Renal pelvis (tissue), 4 donors: ENCODE results near the gene BNC2. TPM values are rescaled to one million over a fixed set of nuclear protein-coding genes. Genes with fewer than 3 reads are reported as not detected.
A peak's percentile ranks its signal among the peaks of the same experiment; 100 is the strongest.
"Not testable (repeated sequence)": the region's sequence is repeated elsewhere in the genome, so short reads cannot be mapped to it uniquely, and the experiment has no call there.

Source experiments
- DNase-seq: peaks from one replicate; pipeline ENCODE4 v3.0.0-alpha.2; 2013
- polyA plus RNA-seq, 3 donors: library from polyadenylated mRNA; unstranded; fragments of 120-200 nt; gene quantifications; one replicate each; pipeline ENCODE4 v1.2.1, GENCODE V29; 2013; ENCODE audit not compliant: insufficient read length in 3 of 3

BNC2 gene
- polyA plus RNA-seq, 3 donors: 8.1 to 11.1 (median 10.5) TPM

- no peak for DNase-seq
Measured at GRCh38 chr9:16510482-16510881, 360.0 kb downstream of the BNC2 start.

- DNase-seq: no peak
Measured at GRCh38 chr9:16509997-16510396, 360.5 kb downstream of the BNC2 start.

DNA sequence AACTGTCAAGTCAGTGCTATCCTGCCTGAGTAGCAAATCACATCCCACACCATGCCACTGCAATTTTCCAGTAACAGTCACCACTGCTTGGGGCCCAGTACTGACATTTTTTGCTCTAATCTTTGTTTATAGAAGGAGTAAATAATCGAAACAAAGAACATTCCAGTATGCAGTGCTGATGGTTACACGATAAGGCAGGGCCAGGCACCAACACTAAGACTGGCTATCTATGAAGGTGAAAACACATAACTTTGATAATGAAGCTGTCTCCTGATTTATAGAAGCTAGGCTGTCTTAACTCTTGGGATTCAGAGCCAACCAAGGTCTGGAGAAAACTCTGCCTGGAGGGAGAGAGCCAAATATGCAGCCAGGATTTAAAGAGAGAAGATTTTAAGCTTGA is 365.3 kb downstream of the BNC2 start:
- DNase-seq: peak; percentile 28

DNA sequence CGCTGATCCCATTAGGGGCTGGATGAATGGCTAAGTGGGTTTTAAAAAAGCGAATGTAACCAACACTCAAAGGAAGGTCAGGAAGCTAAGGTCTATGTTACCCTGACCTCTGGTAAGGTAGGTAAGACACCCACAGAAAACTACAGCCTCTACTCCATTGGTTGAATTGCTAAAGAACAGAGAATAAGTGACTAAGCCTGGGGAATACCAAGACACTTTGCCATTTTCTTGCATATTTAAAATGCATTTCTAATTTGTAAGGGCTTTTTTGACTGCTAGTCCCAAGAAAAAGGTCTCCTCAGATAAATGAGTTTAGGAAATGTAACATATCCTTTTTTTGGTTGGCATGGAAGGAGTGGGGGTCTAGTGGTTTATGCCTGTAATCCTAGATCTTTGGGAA is 368.7 kb downstream of the BNC2 start:
- no peak for DNase-seq

DNA sequence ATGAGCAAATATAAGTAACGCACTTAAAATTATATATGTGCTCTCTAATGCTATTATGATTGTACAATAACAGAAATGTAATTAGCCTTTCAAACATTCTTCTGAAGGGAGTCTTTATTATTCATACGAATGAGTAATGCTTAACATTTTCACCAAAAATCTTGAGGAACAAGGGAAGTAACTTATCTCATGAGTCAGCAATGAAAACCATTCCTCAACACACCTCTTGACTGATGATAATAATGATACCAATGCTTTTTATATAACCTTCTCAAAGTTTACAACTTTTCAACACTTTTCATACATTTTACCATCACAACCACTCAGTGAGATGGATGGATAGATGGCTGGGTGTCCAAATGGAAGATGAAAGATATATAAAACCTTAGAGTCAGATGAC is 369.3 kb downstream of the BNC2 start:
- no peak for DNase-seq

- no peak for DNase-seq
Measured at GRCh38 chr9:16500386-16500785, 370.1 kb downstream of the BNC2 start.

DNA sequence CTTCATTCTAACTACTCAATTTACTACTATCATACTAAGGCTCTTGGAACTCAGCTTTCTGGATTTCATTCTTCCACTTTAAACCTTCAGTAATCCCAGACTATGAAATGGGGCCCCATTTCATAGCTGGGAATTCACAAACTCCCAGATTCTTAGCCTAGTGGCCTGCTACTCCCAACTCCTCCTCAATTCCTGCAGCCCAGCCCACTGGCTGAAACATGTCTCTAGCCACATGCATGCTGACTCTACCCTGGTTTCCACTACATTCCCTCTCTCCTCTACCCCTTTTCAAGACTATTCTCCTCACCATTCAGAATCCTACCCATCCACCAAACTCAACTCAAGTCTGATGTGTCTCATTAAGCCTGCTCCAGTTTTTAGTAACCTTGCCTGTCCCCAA is 370.6 kb downstream of the BNC2 start:
- DNase-seq: no peak

DNA sequence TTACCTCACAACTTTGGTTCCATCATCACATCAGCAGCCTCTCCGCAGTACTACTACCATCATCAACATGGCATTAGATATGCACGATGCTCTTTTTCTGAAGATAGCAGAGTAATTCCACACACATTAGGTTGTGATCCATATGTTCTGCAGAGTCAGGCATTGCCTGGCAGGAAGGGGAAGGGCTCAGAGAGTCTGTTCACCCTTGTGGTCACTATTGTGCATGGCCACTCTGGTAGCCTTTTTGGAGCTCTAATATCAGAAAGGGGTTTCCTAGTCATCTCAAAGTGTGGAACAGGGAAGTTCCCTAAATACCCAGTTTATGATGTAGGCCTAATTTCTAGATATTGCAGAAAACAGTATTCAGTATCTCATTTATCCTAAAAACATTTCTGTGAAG is 373.6 kb downstream of the BNC2 start:
- no peak for DNase-seq

- no peak for DNase-seq
Measured at GRCh38 chr9:16487915-16488314, 382.6 kb downstream of the BNC2 start.

- no peak for DNase-seq
Measured at GRCh38 chr9:16485575-16486321, 384.7 kb downstream of the BNC2 start.

GRCh38 chr9:16485160-16485559 is 385.3 kb downstream of the BNC2 start:
- no peak for DNase-seq

GRCh38 chr9:16484744-16485143 is 385.7 kb downstream of the BNC2 start:
- no peak for DNase-seq

- no peak for DNase-seq
Measured at GRCh38 chr9:16484180-16484579, 386.3 kb downstream of the BNC2 start.

DNA sequence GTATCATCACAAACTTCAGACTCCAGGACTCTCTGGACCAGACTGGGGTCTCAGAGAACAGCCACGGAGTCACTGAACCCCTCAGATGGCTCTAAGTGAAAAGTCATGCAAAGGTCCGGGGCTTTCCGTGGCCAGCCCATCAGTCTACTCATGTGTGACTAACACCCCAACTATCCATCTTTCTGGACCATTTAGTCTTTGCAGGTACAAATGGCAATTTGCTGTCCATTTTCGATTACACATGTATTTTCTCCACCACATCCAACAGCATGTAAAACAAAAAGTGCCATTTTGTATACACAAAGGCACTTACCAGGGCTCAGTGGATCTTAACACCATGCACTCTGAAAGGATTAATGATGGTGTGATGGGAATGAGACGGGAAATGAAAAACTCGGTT is 387.7 kb downstream of the BNC2 start:
- DNase-seq: no peak

DNA sequence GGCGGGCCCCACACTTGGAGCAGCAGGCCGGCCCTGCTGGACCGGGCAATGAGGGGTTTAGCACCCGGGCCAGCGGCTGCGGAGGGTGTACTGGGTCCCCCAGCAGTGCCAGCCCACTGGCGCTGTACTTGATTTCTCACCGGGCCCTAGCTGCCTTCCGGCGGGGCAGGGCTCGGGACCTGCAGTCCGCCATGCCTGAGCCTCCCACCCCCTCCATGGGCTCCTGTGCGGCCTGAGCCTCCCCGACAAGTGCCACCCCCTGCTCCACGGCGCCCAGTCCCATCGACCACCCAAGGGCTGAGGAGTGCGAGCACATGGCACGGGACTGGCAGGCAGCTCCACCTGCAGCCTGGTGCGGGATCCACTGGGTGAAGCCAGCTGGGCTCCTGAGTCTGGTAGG is 389.9 kb downstream of the BNC2 start:
- not testable (repeated sequence) for DNase-seq

- DNase-seq: no peak
Measured at GRCh38 chr9:16475996-16476395, 394.5 kb downstream of the BNC2 start.

- no peak for DNase-seq
Measured at GRCh38 chr9:16475257-16475656, 395.2 kb downstream of the BNC2 start.

DNA sequence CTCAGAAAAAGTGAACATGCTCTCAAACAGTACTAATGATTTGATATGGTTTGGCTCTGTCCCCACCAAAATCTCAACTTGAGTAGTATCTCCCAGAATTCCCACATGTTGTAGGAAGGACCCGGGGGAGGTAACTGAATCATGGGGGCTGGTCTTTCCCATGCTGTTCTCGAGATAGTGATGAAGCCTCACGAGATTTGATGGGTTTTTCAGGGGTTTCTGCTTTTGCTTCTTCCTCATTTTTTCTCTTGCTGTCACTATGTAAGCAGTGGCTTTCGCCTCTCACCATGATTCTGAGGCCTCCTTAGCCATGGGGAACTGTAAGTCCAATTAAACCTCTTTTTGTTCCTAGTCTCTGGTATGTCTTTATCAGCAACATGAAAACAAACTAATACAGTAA is 401.3 kb downstream of the BNC2 start:
- DNase-seq: no peak

DNA sequence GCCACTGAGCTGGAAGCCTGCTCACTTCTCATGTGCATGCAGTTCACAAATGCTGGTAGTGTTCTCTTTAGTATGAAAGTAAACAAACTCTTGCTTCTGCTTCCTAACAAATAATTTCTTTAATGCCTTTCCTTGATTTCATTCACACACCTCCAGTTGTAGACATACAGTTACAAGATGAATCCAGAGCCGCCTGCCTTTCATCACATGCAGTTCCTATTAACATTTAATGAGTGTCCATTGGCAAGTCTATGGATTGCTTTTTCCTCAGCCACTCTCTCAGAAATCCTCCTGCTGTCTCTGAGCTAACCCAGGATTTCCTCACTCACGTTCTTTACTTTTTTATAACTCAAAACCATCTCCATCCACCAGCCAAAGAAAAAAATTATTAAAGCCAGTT is 408.6 kb downstream of the BNC2 start:
- DNase-seq: no peak

DNA sequence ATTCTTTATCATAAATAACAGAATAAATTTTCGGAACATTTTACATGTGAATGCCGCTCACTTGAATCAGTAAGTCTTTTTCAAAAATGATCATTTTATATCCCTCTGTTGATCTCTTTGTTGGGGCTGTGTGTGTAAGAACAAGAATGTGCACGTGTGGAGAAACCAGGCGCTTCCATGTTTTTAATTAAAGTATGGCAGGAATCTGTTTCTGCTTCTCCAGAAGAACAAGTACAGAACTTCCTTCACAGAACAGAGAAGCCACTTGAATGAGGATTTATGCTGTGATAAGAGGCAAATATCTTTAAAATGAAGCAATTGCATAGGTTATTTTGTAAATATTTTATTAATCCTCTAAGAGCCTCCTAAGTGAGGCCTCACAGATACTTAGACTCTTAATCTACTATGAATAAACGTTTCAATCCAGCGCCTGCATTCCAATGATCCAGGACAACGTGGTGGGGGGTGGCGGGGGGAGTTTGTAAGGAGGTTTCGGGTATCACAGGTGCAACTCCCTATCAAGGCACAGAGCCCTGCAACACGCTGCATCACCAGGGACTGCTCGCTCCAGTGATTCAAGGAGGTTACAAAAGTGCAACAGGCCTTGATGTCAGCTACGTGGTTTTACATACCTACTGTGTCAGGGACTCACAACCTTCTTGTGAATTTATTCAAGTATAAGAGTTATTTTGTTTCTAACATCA is 409.2 kb downstream of the BNC2 start:
- peak; percentile 57 for DNase-seq

GRCh38 chr9:16460696-16461095 is 409.8 kb downstream of the BNC2 start:
- no peak for DNase-seq

DNA sequence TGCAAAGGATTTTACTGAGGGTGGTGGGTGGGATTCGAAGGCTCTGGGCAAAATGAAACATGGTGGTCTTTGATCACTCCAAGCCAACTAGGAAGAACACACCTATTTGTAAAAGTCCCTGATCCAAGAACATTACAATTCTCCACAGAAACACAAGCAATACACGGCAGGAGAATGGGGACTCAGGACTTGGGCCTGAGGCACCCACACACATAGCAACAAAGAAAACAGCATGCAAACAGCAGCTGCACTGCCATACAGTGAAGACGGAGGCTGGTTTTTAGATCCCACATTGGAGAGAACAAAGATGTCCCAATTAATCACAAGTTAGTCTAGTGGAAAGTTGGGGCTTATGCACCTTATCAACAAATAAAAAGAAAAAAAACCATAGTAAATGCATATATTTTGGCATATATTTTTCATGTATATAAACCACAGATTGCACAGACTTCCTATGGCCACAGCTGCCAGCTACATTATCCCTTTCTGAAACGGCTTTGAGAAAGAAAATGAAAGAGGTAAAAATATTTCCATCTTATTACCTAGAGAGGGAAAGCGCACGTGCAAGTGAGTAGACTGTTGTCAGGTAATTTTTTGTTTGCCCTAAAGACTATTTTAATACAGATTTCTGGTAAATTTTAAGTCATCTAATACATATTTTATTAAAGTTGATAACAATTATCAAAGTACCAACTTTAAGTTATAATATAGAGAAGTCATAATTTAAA is 410.9 kb downstream of the BNC2 start:
- DNase-seq: no peak
